Spleen (tissue), 7 donors: Measurements from ENCODE around the gene FRMD4A.

ENCODE experiments used
- POLR2A ChIP-seq, 3 donors: fragments of 450-650 bp; IDR thresholded peaks; one replicate each; pipeline ENCODE4 v1.5.1; 2017; ENCODE audit warnings: antibody characterized with exemption in 3 of 3, mild to moderate bottlenecking in 1 of 3
- POLR2AphosphoS5 ChIP-seq, 3 donors: sonication (generic); formaldehyde crosslinking; IDR thresholded peaks; one replicate each; pipeline ENCODE4 v1.5.1; 2017; ENCODE audit warnings: antibody characterized with exemption in 3 of 3
- TF ChIP-seq, protein P1 (sequence below), 11 experiments: fragments of 200-600 bp in 7 of 11; fragments of 450-650 bp in 4 of 11; sonication (generic) in 4 of 11; IDR thresholded peaks in 8 of 11; conservative IDR thresholded peaks in 3 of 11; 1 replicate in 7 of 11; 2 replicates in 4 of 11; pipeline versions ENCODE4 v1.4.0 to v1.8.0; 2016 to 2021; ENCODE audit warnings: antibody characterized with exemption in 11 of 11, inconsistent platforms in 4 of 11, mild to moderate bottlenecking in 1 of 11
- donor health status: DM: no; HTN: no; CAD: no; lungs with moderate emphysema.
- donor health status: DM: no; HTN: no; CAD: no.
- donor health status: DM: no; HTN: no; CAD: no.

- TF ChIP-seq, protein P1, sequence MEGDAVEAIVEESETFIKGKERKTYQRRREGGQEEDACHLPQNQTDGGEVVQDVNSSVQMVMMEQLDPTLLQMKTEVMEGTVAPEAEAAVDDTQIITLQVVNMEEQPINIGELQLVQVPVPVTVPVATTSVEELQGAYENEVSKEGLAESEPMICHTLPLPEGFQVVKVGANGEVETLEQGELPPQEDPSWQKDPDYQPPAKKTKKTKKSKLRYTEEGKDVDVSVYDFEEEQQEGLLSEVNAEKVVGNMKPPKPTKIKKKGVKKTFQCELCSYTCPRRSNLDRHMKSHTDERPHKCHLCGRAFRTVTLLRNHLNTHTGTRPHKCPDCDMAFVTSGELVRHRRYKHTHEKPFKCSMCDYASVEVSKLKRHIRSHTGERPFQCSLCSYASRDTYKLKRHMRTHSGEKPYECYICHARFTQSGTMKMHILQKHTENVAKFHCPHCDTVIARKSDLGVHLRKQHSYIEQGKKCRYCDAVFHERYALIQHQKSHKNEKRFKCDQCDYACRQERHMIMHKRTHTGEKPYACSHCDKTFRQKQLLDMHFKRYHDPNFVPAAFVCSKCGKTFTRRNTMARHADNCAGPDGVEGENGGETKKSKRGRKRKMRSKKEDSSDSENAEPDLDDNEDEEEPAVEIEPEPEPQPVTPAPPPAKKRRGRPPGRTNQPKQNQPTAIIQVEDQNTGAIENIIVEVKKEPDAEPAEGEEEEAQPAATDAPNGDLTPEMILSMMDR (IDR thresholded peaks at IDR 0.05 in 8 of 11, conservative IDR thresholded peaks at IDR 0.05 in 3 of 11): no peak
- TF ChIP-seq POLR2A (IDR thresholded peaks at IDR 0.05): no peak
- no peak for TF ChIP-seq POLR2AphosphoS5 (IDR thresholded peaks at IDR 0.05)
Observed at GRCh38 chr10:13791483-13791882, 539.2 kb downstream of the FRMD4A start.
